ENCODE measurements around the gene P3H2.

GRCh38 chr3:189947068-189947467 is 173.6 kb downstream of the P3H2 start:
- TF ChIP-seq CTCF (IDR thresholded peaks at IDR 0.05 in 4 of 5, conservative IDR thresholded peaks at IDR 0.05 in 1 of 5): no peak
- TF ChIP-seq POLR2A (IDR thresholded peaks at IDR 0.05): no peak

All from gastrocnemius medialis (tissue), 4 donors.